Measurements from ENCODE around the gene PRDM15. TPM values are rescaled to one million over a fixed set of nuclear protein-coding genes. Genes with fewer than 3 reads are reported as not detected.
A peak's percentile ranks its signal among the peaks of the same experiment; 100 is the strongest.

Gene PRDM15
- total and polyA plus RNA-seq, 8 donors: 6.2 to 10.0 (median 7.3) TPM

GRCh38 chr21:41754479-41754891, 124.7 kb downstream of the PRDM15 start:
- Histone ChIP-seq H3K9me3 (no peaks in the 10 kb centered on the region), H3K27me3 (peaks cover 0 to 5% of the 10 kb centered on the region in 2 donors), H3K4me1 (peaks cover 8 to 12% of the 10 kb centered on the region in 2 donors), H3K36me3 (peaks cover 0 to 4% of the 10 kb centered on the region in 2 donors), H3K4me3 (no peak overlapping the region), H3K27ac (no peak overlapping the region)
- DNase-seq (no peak), ATAC-seq (no peak)
- no peak for TF ChIP-seq CTCF (IDR thresholded peaks at IDR 0.05)
- intact Hi-C loops (cut with DNase I): no loop called here

GRCh38 chr21:41753006-41753898, 125.9 kb downstream of the PRDM15 start:
- H3K27me3 ChIP-seq: peaks cover 0 to 6% of the 10 kb centered on the region in 2 donors
- intact Hi-C loops (cut with DNase I): no loop called here
- ATAC-seq (no peak), DNase-seq (no peak)
- H3K9me3 ChIP-seq: no peaks in the 10 kb centered on the region
- H3K4me3 ChIP-seq: no peak overlapping the region
- peaks cover 0 to 4% of the 10 kb centered on the region in 2 donors for H3K36me3 ChIP-seq
- peaks cover 8% of the 10 kb centered on the region in 2 donors for H3K4me1 ChIP-seq
- TF ChIP-seq CTCF (IDR thresholded peaks at IDR 0.05): no peak
- no peak overlapping the region for H3K27ac ChIP-seq

GRCh38 chr21:41752231-41752681, 126.9 kb downstream of the PRDM15 start:
- Histone ChIP-seq H3K27me3 (peaks cover 0 to 6% of the 10 kb centered on the region in 2 donors), H3K4me3 (no peak overlapping the region), H3K4me1 (peaks cover 8% of the 10 kb centered on the region in 2 donors), H3K9me3 (no peaks in the 10 kb centered on the region), H3K27ac (no peak overlapping the region), H3K36me3 (peaks cover 0 to 4% of the 10 kb centered on the region in 2 donors)
- TF ChIP-seq CTCF (IDR thresholded peaks at IDR 0.05): no peak
- intact Hi-C loops (cut with DNase I): no loop called here
- peak; percentile 57 for ATAC-seq
- no peak for DNase-seq

GRCh38 chr21:41751611-41752011, 127.5 kb downstream of the PRDM15 start:
- Histone ChIP-seq H3K36me3 (peaks cover 0 to 4% of the 10 kb centered on the region in 2 donors), H3K27me3 (peaks cover 0 to 6% of the 10 kb centered on the region in 2 donors), H3K9me3 (no peaks in the 10 kb centered on the region), H3K4me3 (no peak overlapping the region), H3K27ac (no peak overlapping the region), H3K4me1 (peaks cover 8% of the 10 kb centered on the region in 2 donors)
- peak in 3 of 4 donors; percentile 53 to 89 (median 73) for DNase-seq
- peak; percentile 90 for ATAC-seq
- no peak for TF ChIP-seq CTCF (IDR thresholded peaks at IDR 0.05)
- intact Hi-C loops (cut with DNase I): no loop called here

- Histone ChIP-seq H3K36me3 (peaks cover 0 to under 1% of the 10 kb centered on the region in 2 donors), H3K9me3 (no peaks in the 10 kb centered on the region), H3K4me3 (no peak overlapping the region), H3K4me1 (peaks cover 8% of the 10 kb centered on the region in 2 donors), H3K27me3 (peaks cover 0 to 6% of the 10 kb centered on the region in 2 donors), H3K27ac (no peak overlapping the region)
- intact Hi-C loops (cut with DNase I): no loop called here
- TF ChIP-seq CTCF (IDR thresholded peaks at IDR 0.05): no peak
- DNase-seq: no peak
- no peak for ATAC-seq
Measured at GRCh38 chr21:41750532-41751151, 128.5 kb downstream of the PRDM15 start.

Measured in left lung (tissue), 10 donors.